Mononuclear cell (primary cell): ENCODE results near the gene MRPS35. TPM values are rescaled to one million over a fixed set of nuclear protein-coding genes. Genes with fewer than 3 reads are reported as not detected.

ENCODE experiments used
- H3K27me3 ChIP-seq: 2 replicates; pipeline ENCODE4 v1.6.0; 2011; ENCODE audit warnings: low read length, control low read depth; ENCODE audit not compliant: insufficient read depth
- H3K4me1 ChIP-seq: 2 replicates; pipeline ENCODE4 v1.5.1; 2011; ENCODE audit warnings: mild to moderate bottlenecking, low read length, control low read depth; ENCODE audit not compliant: insufficient read depth
- H3K4me3 ChIP-seq: 2 replicates; pipeline ENCODE4 v1.5.1; 2011; ENCODE audit warnings: mild to moderate bottlenecking, low read length, moderate library complexity
- H3K9me3 ChIP-seq: 2 replicates; pipeline ENCODE4 v1.5.1; 2011; ENCODE audit warnings: low read depth, mild to moderate bottlenecking, control low read depth, low read length
- total RNA-seq: library from RNA; depleted of rRNA; stranded (reverse); fragments of >200 nt; gene quantifications from one replicate; pipeline ENCODE4 v1.2.3, GENCODE V29; 2012

Gene MRPS35
- total RNA-seq, 1 donor = 57.7 TPM

DNA sequence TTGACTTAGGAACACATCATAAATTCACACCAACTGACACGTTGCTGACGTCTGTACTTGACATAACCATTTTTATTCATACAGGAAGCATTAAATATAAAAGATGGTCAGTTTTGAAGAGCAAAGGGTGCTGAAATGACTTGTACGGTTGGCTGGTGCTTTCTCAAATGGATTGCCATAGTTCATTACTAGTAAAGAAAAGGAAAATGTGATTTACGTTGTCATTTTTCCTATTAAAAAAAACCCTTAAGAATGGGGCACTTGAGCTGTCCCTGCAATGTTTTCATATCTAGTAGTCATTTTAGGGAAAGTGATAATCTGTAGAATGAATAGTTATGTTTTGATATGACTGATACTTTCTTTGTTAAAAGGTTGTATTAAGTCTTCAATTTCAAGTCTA lies 91.9 kb downstream of the MRPS35 start:
- Histone ChIP-seq H3K9me3 (no peaks in the 10 kb centered on the region), H3K4me1 (no peaks in the 10 kb centered on the region), H3K4me3 (no peak overlapping the region), H3K27me3 (no peaks in the 10 kb centered on the region)

DNA sequence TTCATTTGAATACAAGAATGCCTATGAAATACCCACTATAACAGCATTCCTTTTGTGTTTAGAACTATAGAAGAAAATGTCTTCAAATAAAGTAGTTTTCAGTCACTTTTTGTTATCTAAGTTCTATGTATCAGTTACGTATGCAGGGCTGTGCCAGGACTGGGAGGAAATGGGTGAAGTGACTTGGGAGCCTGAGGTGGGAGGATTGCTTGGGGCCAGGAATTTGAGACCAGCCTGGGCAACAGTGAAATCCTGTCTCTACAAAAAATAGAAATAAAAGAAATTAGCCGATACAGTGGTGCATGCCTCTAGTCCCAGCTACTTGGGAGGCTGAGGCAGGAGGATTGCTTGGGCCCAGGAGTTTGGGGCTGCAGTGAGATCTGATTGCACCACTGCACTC lies 92.3 kb downstream of the MRPS35 start:
- H3K9me3 ChIP-seq = no peaks in the 10 kb centered on the region
- H3K27me3 ChIP-seq = no peaks in the 10 kb centered on the region
- H3K4me1 ChIP-seq = no peaks in the 10 kb centered on the region
- no peak overlapping the region for H3K4me3 ChIP-seq

DNA sequence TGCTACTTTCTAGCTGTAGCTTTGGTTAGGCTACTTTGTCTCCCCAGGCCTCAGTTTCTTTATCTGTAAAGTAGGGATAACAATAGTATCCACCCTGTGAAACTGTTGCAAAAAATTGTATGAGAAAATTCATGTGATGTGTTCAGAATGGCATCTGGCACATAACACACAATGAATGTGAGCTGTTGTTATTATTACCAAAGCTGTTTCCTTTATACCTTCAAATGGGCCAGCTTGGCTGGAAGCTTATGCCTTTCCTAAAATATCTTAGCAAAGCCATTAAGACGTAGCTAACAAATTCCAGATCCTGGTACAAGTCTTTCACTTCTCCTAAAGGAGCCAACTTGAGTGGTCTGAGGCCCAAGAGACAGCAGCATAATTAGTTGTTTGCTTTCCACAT lies 94.6 kb downstream of the MRPS35 start:
- Histone ChIP-seq H3K27me3 (no peaks in the 10 kb centered on the region), H3K9me3 (no peaks in the 10 kb centered on the region), H3K4me3 (no peak overlapping the region), H3K4me1 (no peaks in the 10 kb centered on the region)

Other genes with a start within 250 kb of the MRPS35 start
- gene PPFIBP1, start 186.6 kb upstream of the MRPS35 start, total RNA-seq = 3.0 TPM
- gene REP15, start 14.4 kb upstream of the MRPS35 start, total RNA-seq = not detected
- 13.1 TPM for gene KLHL42, start 69.4 kb downstream of the MRPS35 start, total RNA-seq
- not detected for gene MANSC4, start 69.4 kb downstream of the MRPS35 start, total RNA-seq